ENCODE results near the gene HLCS.

HLCS gene

DNA sequence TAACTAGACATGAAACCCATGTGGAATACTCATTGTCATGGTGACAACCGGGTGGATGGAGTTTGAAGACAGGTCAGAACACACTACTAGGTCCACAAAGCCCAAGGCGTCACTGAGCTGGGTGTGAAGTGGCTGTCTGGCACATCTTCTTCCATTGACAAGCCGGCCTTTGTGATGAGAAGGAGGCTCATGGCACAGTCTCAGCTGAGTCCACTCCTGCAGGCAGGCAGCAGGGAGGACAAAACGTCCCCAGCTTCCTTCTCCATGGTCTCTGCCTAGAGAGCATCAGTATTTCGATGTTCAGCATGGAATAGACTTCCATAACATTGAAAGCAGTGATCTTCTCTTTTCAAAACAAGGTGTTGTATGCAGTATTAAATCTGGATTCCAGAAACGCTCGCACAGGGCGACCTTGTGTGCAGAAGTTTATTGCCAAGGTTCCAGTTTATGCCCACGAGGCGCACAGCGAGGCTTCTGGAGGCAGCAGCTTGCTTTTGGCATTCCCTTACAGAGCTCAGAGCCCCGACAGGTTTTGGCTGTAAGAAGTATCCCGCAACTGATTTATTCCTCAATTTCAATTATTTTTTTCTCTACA, 163.3 kb downstream of the HLCS start:
- Histone ChIP-seq H3K4me2 (ENCODE audit: low read length) (no peak overlapping the region), H4K20me1 (ENCODE audit: insufficient read depth, low read length) (no peaks in the 10 kb centered on the region), H3K4me3 (ENCODE audit: low read length) (no peak overlapping the region), H3K9ac (ENCODE audit: low read length) (no peak overlapping the region), H3K27me3 (ENCODE audit: low read depth, low read length) (no peaks in the 10 kb centered on the region), H3K36me3 (replicated peaks; ENCODE audit: low read depth, low read length) (no peaks in the 10 kb centered on the region), H3K79me2 (ENCODE audit: low read length) (no peaks in the 10 kb centered on the region), H3K4me1 (ENCODE audit: low read length) (peaks cover 5% of the 10 kb centered on the region), H3K27ac (ENCODE audit: low read length) (no peak overlapping the region), H2AFZ (ENCODE audit: low read depth, low read length) (no peak overlapping the region), H3K9me3 (ENCODE audit: insufficient read depth, low read length) (peaks cover 4% of the 10 kb centered on the region; the same call in 1 of the 2 replicates)
- no peak for TF ChIP-seq EZH2phosphoT487 (IDR thresholded peaks at IDR 0.05; ENCODE audit: low read depth)
- TF ChIP-seq, protein P1, sequence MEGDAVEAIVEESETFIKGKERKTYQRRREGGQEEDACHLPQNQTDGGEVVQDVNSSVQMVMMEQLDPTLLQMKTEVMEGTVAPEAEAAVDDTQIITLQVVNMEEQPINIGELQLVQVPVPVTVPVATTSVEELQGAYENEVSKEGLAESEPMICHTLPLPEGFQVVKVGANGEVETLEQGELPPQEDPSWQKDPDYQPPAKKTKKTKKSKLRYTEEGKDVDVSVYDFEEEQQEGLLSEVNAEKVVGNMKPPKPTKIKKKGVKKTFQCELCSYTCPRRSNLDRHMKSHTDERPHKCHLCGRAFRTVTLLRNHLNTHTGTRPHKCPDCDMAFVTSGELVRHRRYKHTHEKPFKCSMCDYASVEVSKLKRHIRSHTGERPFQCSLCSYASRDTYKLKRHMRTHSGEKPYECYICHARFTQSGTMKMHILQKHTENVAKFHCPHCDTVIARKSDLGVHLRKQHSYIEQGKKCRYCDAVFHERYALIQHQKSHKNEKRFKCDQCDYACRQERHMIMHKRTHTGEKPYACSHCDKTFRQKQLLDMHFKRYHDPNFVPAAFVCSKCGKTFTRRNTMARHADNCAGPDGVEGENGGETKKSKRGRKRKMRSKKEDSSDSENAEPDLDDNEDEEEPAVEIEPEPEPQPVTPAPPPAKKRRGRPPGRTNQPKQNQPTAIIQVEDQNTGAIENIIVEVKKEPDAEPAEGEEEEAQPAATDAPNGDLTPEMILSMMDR (IDR thresholded peaks at IDR 0.05; ENCODE audit: low read depth, low read length): no peak

GRCh38 chr21:36800734-36801133, 165.7 kb downstream of the HLCS start:
- TF ChIP-seq EZH2phosphoT487 (IDR thresholded peaks at IDR 0.05; ENCODE audit: low read depth): no peak
- TF ChIP-seq, protein P1 (IDR thresholded peaks at IDR 0.05; ENCODE audit: low read depth, low read length): no peak
- H3K36me3 ChIP-seq (replicated peaks; ENCODE audit: low read depth, low read length): no peaks in the 10 kb centered on the region

GRCh38 chr21:36799869-36800268, 166.6 kb downstream of the HLCS start:
- Histone ChIP-seq H3K27ac (ENCODE audit: low read length) (no peak overlapping the region), H3K27me3 (ENCODE audit: low read depth, low read length) (no peaks in the 10 kb centered on the region), H3K4me1 (ENCODE audit: low read length) (no peaks in the 10 kb centered on the region), H3K9ac (ENCODE audit: low read length) (no peak overlapping the region), H3K9me3 (ENCODE audit: insufficient read depth, low read length) (peaks cover 8% of the 10 kb centered on the region; the same call in 1 of the 2 replicates), H3K36me3 (replicated peaks; ENCODE audit: low read depth, low read length) (no peaks in the 10 kb centered on the region), H3K4me2 (ENCODE audit: low read length) (no peak overlapping the region), H4K20me1 (ENCODE audit: insufficient read depth, low read length) (no peaks in the 10 kb centered on the region), H3K79me2 (ENCODE audit: low read length) (no peaks in the 10 kb centered on the region), H3K4me3 (ENCODE audit: low read length) (no peak overlapping the region), H2AFZ (ENCODE audit: low read depth, low read length) (no peak overlapping the region)
- no peak for TF ChIP-seq EZH2phosphoT487 (IDR thresholded peaks at IDR 0.05; ENCODE audit: low read depth)
- TF ChIP-seq, protein P1 (IDR thresholded peaks at IDR 0.05; ENCODE audit: low read depth, low read length): no peak

More at GRCh38 chr21:36800734-36801133, 165.7 kb downstream of the HLCS start:
- H3K4me3 ChIP-seq (ENCODE audit: low read length): no peak overlapping the region
- H2AFZ ChIP-seq (ENCODE audit: low read depth, low read length): no peak overlapping the region
- no peaks in the 10 kb centered on the region for H3K4me1 ChIP-seq (ENCODE audit: low read length)
- no peaks in the 10 kb centered on the region for H4K20me1 ChIP-seq (ENCODE audit: insufficient read depth, low read length)
- no peaks in the 10 kb centered on the region for H3K79me2 ChIP-seq (ENCODE audit: low read length)
- no peaks in the 10 kb centered on the region for H3K27me3 ChIP-seq (ENCODE audit: low read depth, low read length)
- no peak overlapping the region for H3K9ac ChIP-seq (ENCODE audit: low read length)
- H3K27ac ChIP-seq (ENCODE audit: low read length): no peak overlapping the region
- H3K4me2 ChIP-seq (ENCODE audit: low read length): no peak overlapping the region
- H3K9me3 ChIP-seq (ENCODE audit: insufficient read depth, low read length): peaks cover 8% of the 10 kb centered on the region; the same call in 1 of the 2 replicates

DNA sequence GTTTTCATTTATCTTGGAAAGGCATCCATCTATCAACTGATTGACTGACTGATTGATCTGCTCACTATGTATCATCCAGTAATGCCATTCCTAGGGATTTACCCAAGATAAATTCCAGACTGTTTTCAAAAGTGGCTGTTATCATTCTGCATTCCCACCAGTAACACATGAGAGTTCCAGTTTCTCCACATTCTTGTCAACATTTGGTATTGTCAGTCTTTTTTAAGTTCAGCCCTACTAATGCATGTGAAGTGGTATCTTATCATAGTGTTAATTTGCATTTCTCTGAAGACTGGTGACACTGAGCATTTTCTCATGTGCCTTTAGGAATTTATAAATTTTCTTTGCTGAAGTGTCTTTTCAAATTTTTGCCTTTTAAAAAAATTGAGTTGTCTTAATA, 168.0 kb downstream of the HLCS start:
- H3K9ac ChIP-seq (ENCODE audit: low read length): no peak overlapping the region
- no peaks in the 10 kb centered on the region for H3K36me3 ChIP-seq (replicated peaks; ENCODE audit: low read depth, low read length)
- H3K4me1 ChIP-seq (ENCODE audit: low read length): no peaks in the 10 kb centered on the region
- no peaks in the 10 kb centered on the region for H3K79me2 ChIP-seq (ENCODE audit: low read length)
- TF ChIP-seq, protein P1 (IDR thresholded peaks at IDR 0.05; ENCODE audit: low read depth, low read length): no peak
- TF ChIP-seq EZH2phosphoT487 (IDR thresholded peaks at IDR 0.05; ENCODE audit: low read depth): no peak
- no peak overlapping the region for H3K4me2 ChIP-seq (ENCODE audit: low read length)
- no peaks in the 10 kb centered on the region for H3K27me3 ChIP-seq (ENCODE audit: low read depth, low read length)
- peaks cover 8% of the 10 kb centered on the region; the same call in 1 of the 2 replicates for H3K9me3 ChIP-seq (ENCODE audit: insufficient read depth, low read length)
- no peak overlapping the region for H3K4me3 ChIP-seq (ENCODE audit: low read length)
- H2AFZ ChIP-seq (ENCODE audit: low read depth, low read length): no peak overlapping the region
- H3K27ac ChIP-seq (ENCODE audit: low read length): no peak overlapping the region
- H4K20me1 ChIP-seq (ENCODE audit: insufficient read depth, low read length): no peaks in the 10 kb centered on the region

Data from OCI-LY3 (cell line).